Neural cell (in vitro differentiated cells): ENCODE data around the gene PDE6A. TPM values are rescaled to one million over a fixed set of nuclear protein-coding genes. Genes with fewer than 3 reads are reported as not detected.

Experiments used
- H2AFZ ChIP-seq: fragments of 200-600, 300-800 bp; sonication (generic), shearing (Covaris generic); 2 replicates; pipeline ENCODE4 v1.6.0; 2014; ENCODE audit warnings: low read depth, mild to moderate bottlenecking, antibody characterized with exemption, low read length, moderate library complexity
- H3F3A ChIP-seq: fragments of 200-600 bp; shearing (Covaris generic); 2 replicates; pipeline ENCODE4 v1.6.1; 2016; ENCODE audit warnings: mild to moderate bottlenecking, moderate library complexity, mixed read lengths, antibody characterized with exemption, low read length; ENCODE audit not compliant: insufficient read depth, poor library complexity, severe bottlenecking
- H3K27ac ChIP-seq: fragments of 200-600, 300-800 bp; sonication (generic), shearing (Covaris generic); 2 replicates; pipeline ENCODE4 v1.5.1; 2014; ENCODE audit warnings: mild to moderate bottlenecking, low read length, moderate library complexity
- H3K27me3 ChIP-seq: fragments of 300-800, 200-600 bp; sonication (generic), shearing (Covaris generic); 2 replicates; pipeline ENCODE4 v1.6.0; 2014; ENCODE audit warnings: mild to moderate bottlenecking, low read depth, low read length, moderate library complexity; ENCODE audit not compliant: insufficient read depth
- H3K36me3 ChIP-seq: fragments of 300-800, 200-600 bp; sonication (generic), shearing (Covaris generic); 2 replicates; pipeline ENCODE4 v1.5.1; 2014; ENCODE audit warnings: mild to moderate bottlenecking, antibody characterized with exemption, low read length, moderate library complexity; ENCODE audit not compliant: insufficient read depth
- H3K4me2 ChIP-seq: fragments of 300-800, 200-600 bp; sonication (generic), shearing (Covaris generic); 2 replicates; pipeline ENCODE4 v1.6.0; 2014; ENCODE audit warnings: mild to moderate bottlenecking, low read length
- H3K4me3 ChIP-seq: fragments of 300-800, 200-600 bp; sonication (generic), shearing (Covaris generic); 2 replicates; pipeline ENCODE4 v1.5.1; 2014; ENCODE audit warnings: mild to moderate bottlenecking, low read length, moderate library complexity
- H3K79me2 ChIP-seq: fragments of 200-600 bp; shearing (Covaris generic); replicated peaks from 2 replicates; pipeline ENCODE4 v1.6.0; 2014; ENCODE audit warnings: mild to moderate bottlenecking, low read length, moderate library complexity; ENCODE audit not compliant: insufficient read depth
- H3K9ac ChIP-seq: fragments of 300-800, 200-600 bp; sonication (generic), shearing (Covaris generic); 2 replicates; pipeline ENCODE4 v1.6.1; 2016; ENCODE audit warnings: mild to moderate bottlenecking, low read length, mixed read lengths
- H3K9me2 ChIP-seq: fragments of 200-600 bp; shearing (Covaris generic); 2 replicates; pipeline ENCODE4 v1.6.1; 2016; ENCODE audit warnings: mild to moderate bottlenecking, low read length, mixed read lengths; ENCODE audit not compliant: insufficient read depth
- H3K9me3 ChIP-seq: fragments of 200-600, 300-800 bp; sonication (generic), shearing (Covaris generic); 2 replicates; pipeline ENCODE4 v1.6.1; 2016; ENCODE audit warnings: mild to moderate bottlenecking, mixed run types, low read length, moderate library complexity, mixed read lengths
- H4K20me1 ChIP-seq: fragments of 200-600 bp; shearing (Covaris generic); 2 replicates; pipeline ENCODE4 v1.6.1; 2016; ENCODE audit warnings: mild to moderate bottlenecking, mixed run types; ENCODE audit not compliant: insufficient read depth
- CTCF ChIP-seq: fragments of 450-650 bp; IDR thresholded peaks from 2 replicates; pipeline ENCODE4 v1.5.1; 2014; ENCODE audit warnings: antibody characterized with exemption, mild to moderate bottlenecking, moderate library complexity; ENCODE audit not compliant: poor library complexity, severe bottlenecking
- EP300 ChIP-seq: fragments of 450-650 bp; conservative IDR thresholded peaks from 2 replicates; pipeline ENCODE4 v1.6.1; 2014; ENCODE audit warnings: antibody characterized with exemption, mild to moderate bottlenecking, moderate library complexity; ENCODE audit not compliant: poor library complexity, severe bottlenecking
- EZH2 ChIP-seq: fragments of 200-600, 300-800 bp; shearing (Covaris generic), sonication (generic); IDR thresholded peaks from 2 replicates; pipeline ENCODE4 v1.6.1; 2014; ENCODE audit warnings: antibody characterized with exemption, low read length, borderline replicate concordance, mild to moderate bottlenecking; ENCODE audit not compliant: insufficient read depth, poor library complexity, severe bottlenecking
- MXI1 ChIP-seq: fragments of 450-650 bp; conservative IDR thresholded peaks from 2 replicates; pipeline ENCODE4 v1.6.1; 2014; ENCODE audit warnings: antibody characterized with exemption, mild to moderate bottlenecking; ENCODE audit not compliant: poor library complexity, severe bottlenecking
- POLR2AphosphoS5 ChIP-seq: IDR thresholded peaks from 2 replicates; pipeline ENCODE4 v1.6.1; 2012
- RAD21 ChIP-seq: fragments of 450-650 bp; conservative IDR thresholded peaks from 2 replicates; pipeline ENCODE4 v1.6.1; 2014; ENCODE audit warnings: antibody characterized with exemption, mild to moderate bottlenecking, moderate library complexity
- REST ChIP-seq: IDR thresholded peaks from 2 replicates; pipeline ENCODE4 v1.6.1; 2012; ENCODE audit warnings: borderline replicate concordance
- SMC3 ChIP-seq: fragments of 450-650 bp; conservative IDR thresholded peaks from 2 replicates; pipeline ENCODE4 v1.6.1; 2014; ENCODE audit warnings: antibody characterized with exemption, mild to moderate bottlenecking, moderate library complexity; ENCODE audit not compliant: poor library complexity
- TAF1 ChIP-seq: IDR thresholded peaks from 2 replicates; pipeline ENCODE4 v1.6.1; 2012; ENCODE audit warnings: low read depth
- polyA plus RNA-seq: library from polyadenylated mRNA; depleted of rRNA; stranded (reverse); fragments of >200 nt; gene quantifications from 2 replicates; pipeline ENCODE4 v1.2.3, GENCODE V29; 2014

PDE6A gene
- polyA plus RNA-seq, 1 donor from 2014 or later, result not detected

GRCh38 chr5:149939546-149939945 lies 5.0 kb downstream of the PDE6A start:
- Histone ChIP-seq H3K9me2 (no peaks in the 10 kb centered on the region), H3F3A (no peaks in the 10 kb centered on the region), H3K4me2 (no peak overlapping the region), H3K9me3 (no peaks in the 10 kb centered on the region), H3K79me2 (no peaks in the 10 kb centered on the region), H4K20me1 (no peaks in the 10 kb centered on the region), H2AFZ (no peak overlapping the region), H3K27ac (no peak overlapping the region), H3K9ac (no peak overlapping the region), H3K27me3 (no peaks in the 10 kb centered on the region), H3K4me3 (no peak overlapping the region), H3K36me3 (no peaks in the 10 kb centered on the region)
- TF ChIP-seq CTCF (no peak), RAD21 (no peak), TAF1 (no peak), POLR2AphosphoS5 (no peak)

- no peaks in the 10 kb centered on the region for H3K79me2 ChIP-seq
- H3K27me3 ChIP-seq, result no peaks in the 10 kb centered on the region
- no peaks in the 10 kb centered on the region for H4K20me1 ChIP-seq
- no peak overlapping the region for H3K4me3 ChIP-seq
- H3K36me3 ChIP-seq, result no peaks in the 10 kb centered on the region
- H2AFZ ChIP-seq, result no peak overlapping the region
- H3K9ac ChIP-seq, result no peak overlapping the region
- H3K27ac ChIP-seq, result no peak overlapping the region
- H3K9me3 ChIP-seq, result no peaks in the 10 kb centered on the region
- H3F3A ChIP-seq, result no peaks in the 10 kb centered on the region
- no peak overlapping the region for H3K4me2 ChIP-seq
- no peak for TF ChIP-seq EP300
- TF ChIP-seq EZH2, result no peak
- no peak for TF ChIP-seq REST
- TF ChIP-seq POLR2AphosphoS5, result no peak
- no peak for TF ChIP-seq RAD21
- TF ChIP-seq MXI1, result no peak
- no peak for TF ChIP-seq SMC3
- TF ChIP-seq CTCF, result no peak
- no peak for TF ChIP-seq TAF1
- no peaks in the 10 kb centered on the region for H3K9me2 ChIP-seq
These were observed 5.7 kb downstream of the PDE6A start for GRCh38 chr5:149938791-149939358.
